Central memory CD8-positive, alpha-beta T cell (primary cell): ENCODE measurements around the gene BOLA1.

Source experiments
- ATAC-seq: fragments of 150-1000 bp; cut with Tn5 transposase; replicated peaks from 2 replicates; pipeline ENCODE4 v1.10.0; 2022; ENCODE audit warnings: mild to moderate bottlenecking, moderate FRiP score, moderate number of reproducible peaks; ENCODE audit not compliant: poor library complexity, severe bottlenecking; ENCODE audit errors: extremely low read depth
- DNase-seq, 2 donors: peaks; one replicate each; pipeline ENCODE4 v3.0.0; 2021; ENCODE audit warnings: low spot score in 2 of 2
- H3K27ac Mint-ChIP-seq: one replicate; pipeline ENCODE4 v1.8.0; 2022; ENCODE audit warnings: low read depth, mild to moderate bottlenecking, moderate library complexity, mixed read lengths
- H3K27me3 Mint-ChIP-seq: one replicate; pipeline ENCODE4 v1.8.0; 2022; ENCODE audit warnings: mixed read lengths
- H3K36me3 Mint-ChIP-seq: one replicate; pipeline ENCODE4 v1.8.0; 2022; ENCODE audit warnings: mild to moderate bottlenecking, moderate library complexity, mixed read lengths; ENCODE audit not compliant: insufficient read depth
- H3K4me1 Mint-ChIP-seq: one replicate; pipeline ENCODE4 v1.8.0; 2022; ENCODE audit warnings: mixed read lengths
- H3K4me3 Mint-ChIP-seq: one replicate; pipeline ENCODE4 v1.8.0; 2022; ENCODE audit warnings: mild to moderate bottlenecking, moderate library complexity, mixed read lengths
- H3K9me3 Mint-ChIP-seq: one replicate; pipeline ENCODE4 v1.8.0; 2022; ENCODE audit warnings: mixed read lengths

Gene BOLA1

GRCh38 chr1:149896575-149896974 is 2.8 kb upstream of the BOLA1 start:
- ATAC-seq = no peak
- H3K9me3 Mint-ChIP-seq = no peaks in the 10 kb centered on the region
- no peak overlapping the region for H3K27ac Mint-ChIP-seq
- DNase-seq = no peak
- H3K36me3 Mint-ChIP-seq = peaks cover 1% of the 10 kb centered on the region
- no peak overlapping the region for H3K4me3 Mint-ChIP-seq
- no peaks in the 10 kb centered on the region for H3K27me3 Mint-ChIP-seq
- peaks cover 18% of the 10 kb centered on the region for H3K4me1 Mint-ChIP-seq

DNA sequence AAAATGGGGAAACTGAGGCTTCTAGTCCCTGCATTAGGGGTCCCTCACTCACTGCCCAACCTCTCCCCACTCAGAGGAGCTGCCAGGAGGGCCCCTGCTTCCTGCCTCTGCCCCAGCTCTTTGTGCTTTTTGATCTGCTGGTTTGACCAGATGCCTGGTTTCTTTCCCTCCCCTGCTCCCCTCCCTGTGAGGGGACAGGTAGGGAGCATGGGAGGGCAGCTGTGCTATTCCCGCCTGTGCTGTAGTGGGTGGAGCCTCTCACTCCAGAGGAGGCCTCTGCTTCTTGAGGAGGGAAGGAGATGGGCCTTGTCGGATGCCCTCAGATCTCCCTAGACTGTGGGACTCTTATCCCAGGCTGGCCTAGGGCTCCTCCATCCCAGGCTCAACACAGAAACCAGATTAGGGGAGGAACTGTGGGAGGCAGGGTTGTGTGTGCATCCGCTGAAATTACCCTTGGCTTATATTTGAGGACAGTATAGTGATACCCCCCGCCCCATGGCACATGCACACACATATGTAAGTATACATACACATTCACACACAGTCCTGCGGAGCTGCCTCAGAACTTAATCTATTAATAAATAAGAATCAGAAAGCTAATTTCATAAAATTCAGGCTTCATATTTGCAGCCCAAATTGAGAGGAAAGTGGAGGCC is 4.6 kb downstream of the BOLA1 start:
- ATAC-seq = no peak
- no peak overlapping the region for H3K4me3 Mint-ChIP-seq
- H3K27ac Mint-ChIP-seq = peak overlapping the region; percentile 47
- no peaks in the 10 kb centered on the region for H3K9me3 Mint-ChIP-seq
- no peaks in the 10 kb centered on the region for H3K36me3 Mint-ChIP-seq
- peaks cover 18% of the 10 kb centered on the region for H3K4me1 Mint-ChIP-seq
- DNase-seq = no peak
- H3K27me3 Mint-ChIP-seq = no peaks in the 10 kb centered on the region

GRCh38 chr1:149906570-149907075 is 7.3 kb downstream of the BOLA1 start:
- Mint-ChIP-seq H3K9me3 (no peaks in the 10 kb centered on the region), H3K36me3 (no peaks in the 10 kb centered on the region), H3K27me3 (no peaks in the 10 kb centered on the region), H3K4me3 (no peak overlapping the region), H3K27ac (no peak overlapping the region), H3K4me1 (no peaks in the 10 kb centered on the region)
- DNase-seq = no peak
- no peak for ATAC-seq

DNA sequence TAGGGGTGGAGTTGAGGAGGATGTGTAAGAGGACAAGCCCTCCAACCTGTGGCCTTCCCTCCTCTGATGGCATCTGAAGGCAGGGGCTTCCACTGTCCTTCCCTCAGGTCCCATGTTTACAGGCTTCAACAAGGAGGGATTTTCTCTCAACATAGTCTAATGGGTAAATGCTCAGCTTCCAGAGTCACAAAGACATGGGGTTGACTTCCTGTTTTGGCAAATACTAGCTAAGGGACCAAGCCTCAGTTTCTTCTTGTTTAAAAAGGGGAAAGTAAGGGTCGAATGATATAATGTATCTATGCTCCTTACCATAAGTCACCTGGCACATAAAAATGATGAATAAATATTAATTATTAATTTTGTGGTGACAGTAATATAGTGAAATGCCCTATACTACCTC is 15.2 kb downstream of the BOLA1 start:
- Mint-ChIP-seq H3K27me3 (no peaks in the 10 kb centered on the region), H3K27ac (no peak overlapping the region), H3K4me1 (peaks cover 23% of the 10 kb centered on the region), H3K36me3 (no peaks in the 10 kb centered on the region), H3K4me3 (no peak overlapping the region), H3K9me3 (no peaks in the 10 kb centered on the region)
- DNase-seq (no peak), ATAC-seq (no peak)

DNA sequence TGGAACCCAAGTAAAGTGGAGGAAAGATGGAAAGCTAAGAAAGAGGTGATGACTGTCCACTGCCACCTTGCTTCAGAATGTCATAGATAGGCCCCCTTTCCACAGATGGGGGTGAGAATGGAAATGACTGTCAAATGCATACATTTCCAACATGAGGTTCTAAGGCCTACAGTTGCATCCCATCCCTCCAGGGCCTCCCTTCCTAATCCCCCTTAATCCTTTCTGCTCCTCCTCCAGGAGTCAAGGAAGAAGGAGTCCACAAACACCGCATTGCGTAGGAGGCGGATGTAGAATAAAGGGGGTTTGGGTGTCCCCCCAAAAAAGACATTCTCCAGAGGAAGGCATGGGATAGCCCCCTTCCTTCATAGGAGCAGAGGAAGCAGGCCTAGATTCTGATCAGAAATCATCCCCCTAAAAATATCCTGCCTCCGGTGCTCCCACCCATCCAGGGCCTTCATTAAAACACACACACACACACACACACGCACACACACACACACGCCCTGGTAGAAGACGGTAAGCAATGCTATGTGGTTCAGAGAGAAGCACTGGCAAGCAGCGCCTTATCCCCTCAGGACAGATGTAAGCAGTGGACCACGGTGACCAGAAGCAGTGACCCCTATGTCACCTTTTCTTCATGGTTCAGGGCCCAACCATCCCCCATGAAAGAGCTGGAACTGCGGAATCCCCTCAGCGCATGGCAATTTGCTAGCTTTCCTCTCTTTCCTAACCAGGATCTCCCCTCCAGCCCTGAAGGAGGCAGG is 16.2 kb downstream of the BOLA1 start:
- no peaks in the 10 kb centered on the region for H3K9me3 Mint-ChIP-seq
- H3K27me3 Mint-ChIP-seq = no peaks in the 10 kb centered on the region
- no peaks in the 10 kb centered on the region for H3K36me3 Mint-ChIP-seq
- peak overlapping the region; percentile 80 for H3K4me3 Mint-ChIP-seq
- peaks cover 23% of the 10 kb centered on the region for H3K4me1 Mint-ChIP-seq
- DNase-seq (no peak), ATAC-seq (no peak)
- peak overlapping the region; percentile 63 for H3K27ac Mint-ChIP-seq

- ATAC-seq (no peak), DNase-seq (no peak)
- Mint-ChIP-seq H3K27ac (peak overlapping the region; percentile 63), H3K27me3 (no peaks in the 10 kb centered on the region), H3K4me3 (peak overlapping the region; percentile 80), H3K4me1 (peaks cover 23% of the 10 kb centered on the region), H3K36me3 (peaks cover 5% of the 10 kb centered on the region), H3K9me3 (no peaks in the 10 kb centered on the region)
These were observed 17.0 kb downstream of the BOLA1 start for GRCh38 chr1:149916193-149916897.

DNA sequence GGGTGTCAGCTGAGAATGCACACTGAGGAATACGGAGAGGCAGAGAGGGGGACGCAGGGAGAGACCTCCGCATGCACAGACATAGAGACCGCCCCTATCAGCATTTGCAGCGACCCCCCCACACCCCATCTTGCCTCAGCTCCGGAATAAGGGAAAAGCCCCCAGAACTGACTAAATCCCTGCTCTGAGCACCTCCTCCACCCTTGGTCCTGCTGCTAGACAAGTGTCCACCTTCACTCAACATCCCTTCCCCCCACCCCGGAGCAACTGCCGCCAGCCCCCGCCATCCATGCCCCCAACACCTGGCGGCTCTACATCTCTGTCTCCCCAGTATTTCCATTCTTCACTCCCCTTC is 17.5 kb downstream of the BOLA1 start:
- peak overlapping the region; percentile 63 for H3K27ac Mint-ChIP-seq
- H3K9me3 Mint-ChIP-seq = no peaks in the 10 kb centered on the region
- H3K27me3 Mint-ChIP-seq = no peaks in the 10 kb centered on the region
- ATAC-seq (no peak), DNase-seq (no peak)
- H3K36me3 Mint-ChIP-seq = peaks cover 5% of the 10 kb centered on the region
- H3K4me1 Mint-ChIP-seq = peaks cover 23% of the 10 kb centered on the region
- H3K4me3 Mint-ChIP-seq = peak overlapping the region; percentile 80

DNA sequence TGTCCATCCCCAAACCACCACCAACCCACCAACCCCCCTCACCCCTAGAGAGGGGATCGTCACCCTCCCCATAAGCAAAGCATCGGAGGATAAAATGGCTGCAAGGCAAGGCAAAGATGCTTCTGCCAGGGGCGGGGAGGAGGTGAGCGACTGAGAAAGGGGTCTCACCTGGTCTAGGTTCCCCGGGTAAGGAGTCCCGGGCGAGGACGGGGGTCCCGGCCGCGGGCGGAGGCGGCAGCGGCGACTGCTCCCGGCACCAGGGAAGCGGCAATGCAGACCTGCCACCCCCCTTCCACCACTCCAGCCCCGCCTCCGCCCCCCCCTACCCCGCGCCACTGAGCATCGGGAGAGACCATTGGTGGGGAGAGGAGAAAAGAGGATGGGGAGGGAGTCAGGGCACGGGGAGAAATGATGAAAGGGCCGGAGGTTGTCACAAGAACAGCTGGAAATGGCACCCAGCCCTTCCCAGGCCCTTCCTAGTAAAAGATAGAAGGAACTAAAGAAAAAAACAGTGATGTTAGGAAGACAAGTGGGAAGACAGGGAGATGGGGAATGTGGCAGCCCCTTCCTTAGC is 18.3 kb downstream of the BOLA1 start, which contains the start of gene SV2A:
SV2A (minus strand) TSS at position 274 of the 574 bp plus-strand sequence. CDS start 4,004 bp downstream, outside the sequence.
- Mint-ChIP-seq H3K4me1 (peaks cover 23% of the 10 kb centered on the region), H3K4me3 (peak within 1 kb of the TSS; percentile 80), H3K36me3 (peaks cover 8% of the 10 kb centered on the region), H3K27ac (peak within 1 kb of the TSS; percentile 63), H3K9me3 (no peaks in the 10 kb centered on the region), H3K27me3 (no peaks in the 10 kb centered on the region)
- DNase-seq (no peak), ATAC-seq (peak; percentile 71)

GRCh38 chr1:149923626-149924025 is 24.3 kb downstream of the BOLA1 start:
- Mint-ChIP-seq H3K27me3 (no peaks in the 10 kb centered on the region), H3K36me3 (peaks cover 38% of the 10 kb centered on the region), H3K27ac (peak overlapping the region; percentile 27), H3K4me3 (no peak overlapping the region), H3K4me1 (peaks cover 48% of the 10 kb centered on the region), H3K9me3 (no peaks in the 10 kb centered on the region)
- ATAC-seq = no peak
- no peak for DNase-seq

- H3K27ac Mint-ChIP-seq = no peak overlapping the region
- H3K4me3 Mint-ChIP-seq = peak overlapping the region; percentile 96
- DNase-seq = no peak
- H3K36me3 Mint-ChIP-seq = peaks cover 38% of the 10 kb centered on the region
- ATAC-seq = no peak
- H3K9me3 Mint-ChIP-seq = no peaks in the 10 kb centered on the region
- H3K4me1 Mint-ChIP-seq = peaks cover 49% of the 10 kb centered on the region
- H3K27me3 Mint-ChIP-seq = no peaks in the 10 kb centered on the region
These were observed 26.0 kb downstream of the BOLA1 start for GRCh38 chr1:149925345-149925744.

DNA sequence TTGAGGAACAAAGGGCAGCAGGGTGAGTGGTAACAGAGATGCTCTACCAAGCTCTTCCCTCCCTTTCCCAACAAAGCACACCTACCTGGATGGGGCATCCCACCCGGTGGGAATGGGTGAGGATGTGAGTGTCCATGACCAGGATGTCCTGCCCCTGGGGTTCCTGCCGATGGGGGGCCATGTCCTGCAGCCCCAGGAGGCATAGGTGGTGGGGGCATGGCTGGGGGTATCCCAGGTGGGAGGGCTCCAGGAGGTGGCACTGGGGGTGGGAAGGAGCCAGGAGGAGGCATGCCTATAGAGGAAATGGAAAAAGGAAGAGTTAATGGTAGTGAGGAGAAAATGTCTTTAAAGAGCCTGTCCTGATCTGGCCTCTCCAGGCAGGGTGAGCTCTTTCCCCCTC is 26.4 kb downstream of the BOLA1 start:
- Mint-ChIP-seq H3K27me3 (no peaks in the 10 kb centered on the region), H3K4me1 (peaks cover 49% of the 10 kb centered on the region), H3K4me3 (peak overlapping the region; percentile 96), H3K27ac (no peak overlapping the region), H3K36me3 (peaks cover 38% of the 10 kb centered on the region), H3K9me3 (no peaks in the 10 kb centered on the region)
- DNase-seq (no peak), ATAC-seq (no peak)

DNA sequence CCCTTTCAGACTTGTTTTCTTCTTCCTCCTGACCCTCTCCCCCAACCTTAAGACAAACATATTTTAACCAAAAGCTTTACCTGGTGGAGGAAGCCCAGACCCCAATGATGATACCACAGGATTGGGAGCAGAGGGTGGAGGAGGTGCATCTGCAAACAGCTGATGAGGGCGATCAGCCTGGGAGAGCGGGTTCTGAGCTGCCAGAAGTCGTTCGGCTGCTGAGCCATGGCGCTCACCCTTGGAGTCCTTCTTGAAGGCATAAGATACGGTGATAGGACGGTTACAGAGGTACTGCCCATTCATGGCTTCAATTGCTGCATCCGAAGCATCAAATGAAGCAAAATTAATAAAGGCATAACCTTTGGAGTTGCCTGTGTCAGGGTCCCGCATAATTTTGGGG is 26.9 kb downstream of the BOLA1 start:
- Mint-ChIP-seq H3K9me3 (no peaks in the 10 kb centered on the region), H3K27ac (no peak overlapping the region), H3K4me3 (peak overlapping the region; percentile 96), H3K4me1 (peaks cover 49% of the 10 kb centered on the region), H3K36me3 (peaks cover 33% of the 10 kb centered on the region), H3K27me3 (peaks cover 5% of the 10 kb centered on the region)
- ATAC-seq = no peak
- DNase-seq = no peak
